SIG-M5 (cell line): ENCODE results near the gene HNRNPH1.

Experiments used
- DNase-seq: peaks from one replicate; lab custom pipeline; 2025; lab: John Stamatoyannopoulos, UW

Gene HNRNPH1

GRCh38 chr5:179621551-179622214 is 1.8 kb downstream of the HNRNPH1 start:
- no peak for DNase-seq

- DNase-seq: no peak
Measured at GRCh38 chr5:179620703-179621350, 2.6 kb downstream of the HNRNPH1 start.

GRCh38 chr5:179620293-179620692 is 3.2 kb downstream of the HNRNPH1 start:
- DNase-seq: no peak

GRCh38 chr5:179619776-179620175 is 3.7 kb downstream of the HNRNPH1 start:
- no peak for DNase-seq

- no peak for DNase-seq
Measured at GRCh38 chr5:179618923-179619554, 4.4 kb downstream of the HNRNPH1 start.

GRCh38 chr5:179617930-179618329 is 5.5 kb downstream of the HNRNPH1 start:
- DNase-seq: no peak

- no peak for DNase-seq
Measured at GRCh38 chr5:179616002-179616594, 7.4 kb downstream of the HNRNPH1 start.

- DNase-seq: no peak
Measured at GRCh38 chr5:179615203-179615602, 8.3 kb downstream of the HNRNPH1 start.

- no peak for DNase-seq
Measured at GRCh38 chr5:179614745-179615144, 8.7 kb downstream of the HNRNPH1 start.

GRCh38 chr5:179613460-179614071 is 9.9 kb downstream of the HNRNPH1 start:
- DNase-seq: no peak

- no peak for DNase-seq
Measured at GRCh38 chr5:179612577-179613459, 10.7 kb downstream of the HNRNPH1 start.

GRCh38 chr5:179610903-179611265 is 12.6 kb downstream of the HNRNPH1 start:
- DNase-seq: no peak

GRCh38 chr5:179610109-179610902 is 13.2 kb downstream of the HNRNPH1 start:
- DNase-seq: no peak

GRCh38 chr5:179609834-179610108 is 13.7 kb downstream of the HNRNPH1 start:
- no peak for DNase-seq

- no peak for DNase-seq
Measured at GRCh38 chr5:179608131-179608581, 15.3 kb downstream of the HNRNPH1 start.

GRCh38 chr5:179607160-179607931 is 16.1 kb downstream of the HNRNPH1 start:
- DNase-seq: no peak

GRCh38 chr5:179606910-179607159 is 16.6 kb downstream of the HNRNPH1 start:
- DNase-seq: no peak

- DNase-seq: no peak
Measured at GRCh38 chr5:179606071-179606909, 17.2 kb downstream of the HNRNPH1 start.

- no peak for DNase-seq
Measured at GRCh38 chr5:179605026-179605833, 18.2 kb downstream of the HNRNPH1 start.
